Cardiac fibroblast (primary cell): Measurements from ENCODE around the gene CHMP5.

ENCODE experiments used
- DNase-seq, 2 donors: peaks; one replicate each; pipeline versions ENCODE4 v3.0.0 to v3.0.0-alpha.2; 2010; ENCODE audit warnings: low read depth in 2 of 2
- H3K4me3 ChIP-seq, 2 donors: replicated peaks in 1 of 2; 1 replicate in 1 of 2; 2 replicates in 1 of 2; pipeline ENCODE4 v1.5.1; 2011; ENCODE audit warnings: low read depth in 2 of 2, low read length in 2 of 2, mild to moderate bottlenecking in 2 of 2, moderate library complexity in 1 of 2
- CTCF ChIP-seq: IDR thresholded peaks from one replicate; pipeline ENCODE4 v1.5.1; 2011; ENCODE audit warnings: low read depth, mild to moderate bottlenecking, low read length, inconsistent platforms

The CHMP5 gene

DNA sequence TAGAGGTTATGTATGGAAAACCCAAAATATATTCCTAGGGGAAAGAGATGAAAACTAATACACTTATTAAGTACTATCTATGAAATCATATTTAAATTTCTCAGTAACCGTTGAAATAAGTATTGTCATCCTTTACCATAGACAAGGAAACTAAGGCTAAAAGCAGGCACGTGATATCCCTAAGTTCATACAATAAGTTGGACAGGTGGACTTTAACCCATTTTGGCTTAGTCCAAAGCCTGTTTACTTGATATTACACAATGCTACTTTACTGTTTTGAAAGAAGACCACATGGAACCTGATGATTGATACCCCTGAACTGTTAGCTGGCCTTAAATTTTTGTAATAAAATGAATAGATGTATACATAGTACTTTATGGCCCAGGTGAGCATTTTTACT lies 28.9 kb downstream of the CHMP5 start:
- no peak overlapping the region for H3K4me3 ChIP-seq
- no peak for TF ChIP-seq CTCF
- no peak for DNase-seq

DNA sequence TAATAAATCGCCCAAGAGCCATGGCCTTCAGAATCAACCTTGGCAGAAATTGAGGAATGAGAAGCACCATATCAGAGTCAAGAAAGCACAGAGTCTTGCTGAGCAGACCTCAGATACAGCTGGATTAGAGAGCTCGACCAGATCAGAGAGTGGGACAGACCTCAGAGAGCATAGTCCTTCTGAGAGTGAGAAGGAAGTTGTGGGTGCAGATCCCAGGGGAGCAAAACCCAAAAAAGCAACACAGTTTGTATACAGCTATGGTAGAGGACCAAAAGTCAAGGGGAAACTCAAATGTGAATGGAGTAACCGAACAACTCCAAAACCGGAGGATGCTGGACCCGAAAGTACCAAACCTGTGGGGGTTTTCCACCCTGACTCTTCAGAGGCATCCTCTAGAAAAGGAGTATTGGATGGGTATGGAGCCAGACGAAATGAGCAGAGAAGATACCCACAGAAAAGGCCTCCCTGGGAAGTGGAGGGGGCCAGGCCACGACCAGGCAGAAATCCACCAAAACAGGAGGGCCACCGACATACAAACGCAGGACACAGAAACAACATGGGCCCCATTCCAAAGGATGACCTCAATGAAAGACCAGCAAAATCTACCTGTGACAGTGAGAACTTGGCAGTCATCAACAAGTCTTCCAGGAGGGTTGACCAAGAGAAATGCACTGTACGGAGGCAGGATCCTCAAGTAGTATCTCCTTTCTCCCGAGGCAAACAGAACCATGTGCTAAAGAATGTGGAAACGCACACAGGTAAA lies 30.0 kb downstream of the CHMP5 start:
- no peak overlapping the region for H3K4me3 ChIP-seq
- no peak for DNase-seq
- no peak for TF ChIP-seq CTCF

DNA sequence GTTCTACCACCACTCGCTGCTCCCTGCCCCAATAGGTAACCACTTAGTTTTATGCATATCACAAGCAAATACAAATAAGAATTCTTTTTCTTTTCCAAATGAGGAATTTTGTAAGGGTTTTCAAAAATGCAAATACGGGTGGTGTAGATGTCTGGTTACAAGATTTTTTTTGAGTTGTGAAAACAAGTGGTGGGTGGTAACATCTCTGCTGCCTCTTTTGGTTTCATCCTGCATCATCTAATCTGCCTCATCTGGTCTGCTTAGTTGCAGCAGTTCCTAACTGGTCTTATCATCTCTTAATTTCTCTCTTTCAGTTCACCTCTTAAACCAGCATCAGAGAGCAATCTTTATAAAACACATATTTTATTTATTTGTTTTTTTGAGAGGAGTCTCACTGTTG lies 30.7 kb downstream of the CHMP5 start:
- no peak for DNase-seq
- H3K4me3 ChIP-seq, result no peak overlapping the region

GRCh38 chr9:33297432-33297831 lies 32.6 kb downstream of the CHMP5 start:
- DNase-seq, result no peak
- TF ChIP-seq CTCF, result no peak

More for the DNA sequence above, 30.7 kb downstream of the CHMP5 start:
- no peak for TF ChIP-seq CTCF

DNA sequence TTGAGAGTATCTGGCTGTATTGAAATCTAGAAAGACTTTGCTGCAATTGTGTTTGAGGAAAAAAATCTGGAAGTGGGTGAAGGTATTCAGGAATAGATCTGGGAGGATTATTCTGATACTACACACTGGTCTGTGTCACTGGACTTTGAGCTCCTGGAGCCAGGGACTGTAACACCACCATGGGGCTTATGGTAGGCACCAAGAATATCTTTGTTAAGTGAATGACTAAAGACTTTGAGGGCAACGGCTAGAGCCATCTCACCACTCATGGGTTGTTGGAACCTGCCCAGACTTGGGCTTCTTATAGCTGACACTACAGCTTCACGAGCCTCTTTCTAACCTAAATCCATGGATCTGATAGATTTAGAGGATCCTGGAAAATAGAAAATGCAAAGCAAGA lies 35.7 kb downstream of the CHMP5 start:
- no peak for TF ChIP-seq CTCF
- no peak overlapping the region for H3K4me3 ChIP-seq
- DNase-seq, result no peak

More at GRCh38 chr9:33297432-33297831, 32.6 kb downstream of the CHMP5 start:
- no peak overlapping the region for H3K4me3 ChIP-seq

GRCh38 chr9:33304362-33304761 lies 39.5 kb downstream of the CHMP5 start:
- no peak for DNase-seq
- no peak overlapping the region for H3K4me3 ChIP-seq
- no peak for TF ChIP-seq CTCF

DNA sequence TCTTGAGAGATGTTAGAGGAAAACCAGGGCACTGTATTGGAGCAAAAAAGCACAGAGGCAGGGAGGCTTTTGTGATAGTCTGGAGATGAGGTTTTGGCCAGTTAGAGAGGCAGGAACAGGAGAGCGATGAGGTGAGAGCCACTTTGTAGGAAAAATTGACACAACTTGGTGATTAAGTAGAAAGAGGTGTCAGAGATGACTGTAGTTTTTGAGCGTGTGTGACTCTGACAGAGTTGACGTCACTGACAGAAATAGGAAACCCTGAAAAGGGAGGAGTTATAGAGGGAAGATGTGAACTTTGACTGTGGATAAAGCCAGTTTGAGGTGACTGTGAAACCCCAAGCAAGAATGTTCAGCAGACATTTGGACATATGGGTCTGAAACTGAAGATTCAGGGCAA lies 41.2 kb downstream of the CHMP5 start:
- no peak for DNase-seq
- H3K4me3 ChIP-seq, result no peak overlapping the region
- no peak for TF ChIP-seq CTCF
